Upper lobe of left lung (tissue), 6 donors: Measurements from ENCODE around the gene WDR90. TPM values are rescaled to one million over a fixed set of nuclear protein-coding genes. Genes with fewer than 3 reads are reported as not detected.

Source experiments
- ATAC-seq, 2 donors: fragments of 200-7000 bp; cut with Tn5 transposase; one replicate each; pipeline ENCODE4 v1.9.1; 2022; ENCODE audit warnings: mild to moderate bottlenecking in 2 of 2, moderate library complexity in 2 of 2; ENCODE audit not compliant: low FRiP score in 2 of 2
- DNase-seq, 2 donors: peaks; one replicate each; pipeline ENCODE4 v3.0.0-alpha.2; 2019 to 2020
- H3K27ac ChIP-seq, 4 donors: fragments of 200-600 bp; sonication (generic); one replicate each; pipeline ENCODE4 v1.5.1; 2016 to 2019
- H3K27me3 ChIP-seq, 4 donors: fragments of 200-600 bp; sonication (generic); one replicate each; pipeline ENCODE4 v1.5.1; 2017 to 2019
- H3K36me3 ChIP-seq, 4 donors: fragments of 200-600 bp; sonication (generic); one replicate each; pipeline ENCODE4 v1.5.1; 2016 to 2019
- H3K4me1 ChIP-seq, 4 donors: fragments of 200-600 bp; sonication (generic); one replicate each; pipeline ENCODE4 v1.5.1; 2018 to 2019
- H3K4me3 ChIP-seq, 4 donors: fragments of 200-600 bp; sonication (generic); one replicate each; pipeline ENCODE4 v1.5.1; 2017 to 2019; ENCODE audit warnings: mild to moderate bottlenecking in 2 of 4, moderate library complexity in 1 of 4
- H3K9me3 ChIP-seq, 4 donors: fragments of 200-600 bp; sonication (generic); one replicate each; pipeline ENCODE4 v1.5.1; 2018 to 2019
- CTCF ChIP-seq, 6 experiments: fragments of 450-650 bp in 4 of 6; fragments of 200-600 bp in 2 of 6; sonication (generic) in 2 of 6; IDR thresholded peaks; one replicate each; pipeline ENCODE4 v1.5.1; 2016 to 2019; ENCODE audit warnings: antibody characterized with exemption in 6 of 6
- EP300 ChIP-seq, 4 donors: sonication (generic); formaldehyde crosslinking; IDR thresholded peaks; one replicate each; pipeline ENCODE4 v1.5.1; 2017; ENCODE audit warnings: antibody characterized with exemption in 4 of 4, control low read depth in 2 of 4
- POLR2A ChIP-seq, 4 donors: fragments of 450-650 bp; IDR thresholded peaks; one replicate each; pipeline ENCODE4 v1.5.1; 2016 to 2017; ENCODE audit warnings: antibody characterized with exemption in 4 of 4, mild to moderate bottlenecking in 2 of 4
- POLR2AphosphoS5 ChIP-seq, 2 donors: sonication (generic); formaldehyde crosslinking; IDR thresholded peaks; one replicate each; pipeline ENCODE4 v1.5.1; 2017; ENCODE audit warnings: antibody characterized with exemption in 2 of 2
- WGBS, 2 donors: methylation state at CpG; one replicate each; pipeline ENCODE4 v1.1.5; 2017 to 2018; 5-methylcytosine and 5-hydroxymethylcytosine counted together
- total RNA-seq, 6 donors: library from RNA; depleted of rRNA in 4 of 6; stranded (reverse); fragments of >200 nt in 4 of 6; gene quantifications; one replicate each; pipeline versions ENCODE4 v1.1.0 to v1.2.1, GENCODE V29; 2016 to 2021
- donor health status: DM: no; HTN: no; CAD: no; lungs with moderate emphysema.
- donor health status: DM: no; HTN: yes; CAD: no; lungs with severe emphysema.

The WDR90 gene
- total RNA-seq, 6 donors from 2014 or later = 18.8 to 174 (median 34.1) TPM

GRCh38 chr16:692356-693108, 43.4 kb downstream of the WDR90 start:
- peaks cover 36 to 54% (median 48%) of the 10 kb centered on the region in 4 donors for H3K4me1 ChIP-seq
- no peak for ATAC-seq
- peaks cover 0 to 41% (median 25%) of the 10 kb centered on the region in 4 donors for H3K27me3 ChIP-seq
- H3K9me3 ChIP-seq = no peaks in the 10 kb centered on the region
- WGBS, 2 donors = 66 to 67% methylated on average over 10 of the region's 10 CpGs
- no peak for DNase-seq
- H3K4me3 ChIP-seq = no peak overlapping the region
- TF ChIP-seq CTCF (IDR thresholded peaks at IDR 0.05) (no peak), POLR2A (IDR thresholded peaks at IDR 0.05) (no peak), POLR2AphosphoS5 (IDR thresholded peaks at IDR 0.05) (no peak), EP300 (IDR thresholded peaks at IDR 0.05) (no peak)
- H3K27ac ChIP-seq = no peak overlapping the region
- peaks cover 0 to under 1% (median 0%) of the 10 kb centered on the region in 4 donors for H3K36me3 ChIP-seq

- peak in 1 of 2 donors; percentile 77 for DNase-seq
- H3K4me3 ChIP-seq = no peak overlapping the region
These were observed 44.2 kb downstream of the WDR90 start for GRCh38 chr16:693364-693763.

GRCh38 chr16:693766-694165, 44.6 kb downstream of the WDR90 start:
- no peaks in the 10 kb centered on the region for H3K9me3 ChIP-seq
- no peaks in the 10 kb centered on the region for H3K36me3 ChIP-seq
- H3K27me3 ChIP-seq = peaks cover 0 to 41% (median 25%) of the 10 kb centered on the region in 4 donors
- ATAC-seq (no peak), DNase-seq (peak in 1 of 2 donors; percentile 76)
- no peak for TF ChIP-seq POLR2A (IDR thresholded peaks at IDR 0.05)
- no peak for TF ChIP-seq EP300 (IDR thresholded peaks at IDR 0.05)
- no peak for TF ChIP-seq POLR2AphosphoS5 (IDR thresholded peaks at IDR 0.05)
- TF ChIP-seq CTCF (IDR thresholded peaks at IDR 0.05) = no peak
- WGBS, 2 donors = 9 to 24% methylated on average over 10 to 25 of the region's 37 CpGs
- peak overlapping the region in 1 of 4 donors; percentile 47 for H3K4me3 ChIP-seq
- H3K27ac ChIP-seq = no peak overlapping the region
- H3K4me1 ChIP-seq = peaks cover 33 to 48% (median 44%) of the 10 kb centered on the region in 4 donors

More at GRCh38 chr16:693364-693763, 44.2 kb downstream of the WDR90 start:
- no peak for ATAC-seq
- Histone ChIP-seq H3K4me1 (peaks cover 36 to 52% (median 47%) of the 10 kb centered on the region in 4 donors), H3K9me3 (no peaks in the 10 kb centered on the region), H3K36me3 (no peaks in the 10 kb centered on the region), H3K27me3 (peaks cover 0 to 41% (median 25%) of the 10 kb centered on the region in 4 donors), H3K27ac (no peak overlapping the region)
- WGBS, 2 donors = 37 to 47% methylated on average over 12 to 22 of the region's 22 CpGs
- TF ChIP-seq POLR2AphosphoS5 (IDR thresholded peaks at IDR 0.05) (no peak), POLR2A (IDR thresholded peaks at IDR 0.05) (no peak), EP300 (IDR thresholded peaks at IDR 0.05) (no peak), CTCF (IDR thresholded peaks at IDR 0.05) (no peak)

GRCh38 chr16:694187-694862, 45.2 kb downstream of the WDR90 start:
- Histone ChIP-seq H3K4me1 (peaks cover 27 to 42% (median 38%) of the 10 kb centered on the region in 4 donors), H3K27ac (peak overlapping the region in 1 of 4 donors; percentile 30), H3K27me3 (peaks cover 0 to 41% (median 25%) of the 10 kb centered on the region in 4 donors), H3K9me3 (no peaks in the 10 kb centered on the region), H3K36me3 (no peaks in the 10 kb centered on the region), H3K4me3 (peak overlapping the region in 3 of 4 donors; percentile 27 to 47 (median 47))
- DNase-seq = peak in 1 of 2 donors; percentile 81
- no peak for ATAC-seq
- 6% methylated on average over 33 of the region's 64 CpGs; no CpG with 5 or more reads in 1 of the 2 donors for WGBS, 2 donors
- TF ChIP-seq POLR2A (IDR thresholded peaks at IDR 0.05) (no peak), EP300 (IDR thresholded peaks at IDR 0.05) (no peak), CTCF (IDR thresholded peaks at IDR 0.05) (no peak), POLR2AphosphoS5 (IDR thresholded peaks at IDR 0.05) (no peak)
